ENCODE data around the gene FHAD1.

Gene FHAD1

DNA sequence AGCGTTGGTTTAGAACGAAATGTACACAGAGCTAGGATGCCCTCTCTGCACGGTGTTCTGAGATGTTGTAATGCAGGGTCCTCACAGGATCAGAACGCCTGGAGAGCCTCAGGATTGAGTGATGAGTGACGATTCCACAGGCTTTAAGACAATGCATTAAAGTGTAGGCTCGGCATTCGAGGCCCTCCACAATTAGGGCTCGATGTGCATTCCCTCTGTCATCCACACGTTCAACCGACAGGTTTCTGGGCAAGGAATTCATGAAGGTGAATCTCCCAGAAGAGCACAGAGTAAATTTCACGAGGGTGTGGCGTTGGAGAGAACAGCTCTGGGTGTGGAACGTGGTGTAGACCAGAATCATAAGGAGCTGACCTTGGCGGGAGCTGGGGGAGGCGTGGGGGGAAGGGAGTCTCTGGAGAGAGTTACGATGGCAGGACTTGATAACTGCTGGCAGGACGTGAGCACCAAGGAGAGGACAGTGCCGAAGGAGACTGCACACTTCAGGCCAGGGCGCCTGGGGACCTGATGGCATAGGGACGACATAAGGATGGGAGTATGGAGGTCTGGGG, 111.6 kb downstream of the FHAD1 start:
- Histone ChIP-seq H3K27ac (ENCODE audit: poor library complexity, severe bottlenecking) (no peak overlapping the region), H3K9me3 (ENCODE audit: severe bottlenecking) (no peaks in the 10 kb centered on the region), H3K4me3 (ENCODE audit: severe bottlenecking) (no peak overlapping the region), H3K36me3 (ENCODE audit: low read depth) (no peaks in the 10 kb centered on the region), H3K4me1 (ENCODE audit: insufficient read depth, poor library complexity, severe bottlenecking) (peaks cover 26% of the 10 kb centered on the region), H3K27me3 (ENCODE audit: insufficient read depth, poor library complexity, severe bottlenecking) (no peaks in the 10 kb centered on the region)
- TF ChIP-seq, protein P1, sequence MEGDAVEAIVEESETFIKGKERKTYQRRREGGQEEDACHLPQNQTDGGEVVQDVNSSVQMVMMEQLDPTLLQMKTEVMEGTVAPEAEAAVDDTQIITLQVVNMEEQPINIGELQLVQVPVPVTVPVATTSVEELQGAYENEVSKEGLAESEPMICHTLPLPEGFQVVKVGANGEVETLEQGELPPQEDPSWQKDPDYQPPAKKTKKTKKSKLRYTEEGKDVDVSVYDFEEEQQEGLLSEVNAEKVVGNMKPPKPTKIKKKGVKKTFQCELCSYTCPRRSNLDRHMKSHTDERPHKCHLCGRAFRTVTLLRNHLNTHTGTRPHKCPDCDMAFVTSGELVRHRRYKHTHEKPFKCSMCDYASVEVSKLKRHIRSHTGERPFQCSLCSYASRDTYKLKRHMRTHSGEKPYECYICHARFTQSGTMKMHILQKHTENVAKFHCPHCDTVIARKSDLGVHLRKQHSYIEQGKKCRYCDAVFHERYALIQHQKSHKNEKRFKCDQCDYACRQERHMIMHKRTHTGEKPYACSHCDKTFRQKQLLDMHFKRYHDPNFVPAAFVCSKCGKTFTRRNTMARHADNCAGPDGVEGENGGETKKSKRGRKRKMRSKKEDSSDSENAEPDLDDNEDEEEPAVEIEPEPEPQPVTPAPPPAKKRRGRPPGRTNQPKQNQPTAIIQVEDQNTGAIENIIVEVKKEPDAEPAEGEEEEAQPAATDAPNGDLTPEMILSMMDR (IDR thresholded peaks at IDR 0.05; ENCODE audit: poor library complexity, severe bottlenecking) = no peak
- ATAC-seq (ENCODE audit: low read depth) (no peak), DNase-seq (ENCODE audit: low spot score) (no peak)

DNA sequence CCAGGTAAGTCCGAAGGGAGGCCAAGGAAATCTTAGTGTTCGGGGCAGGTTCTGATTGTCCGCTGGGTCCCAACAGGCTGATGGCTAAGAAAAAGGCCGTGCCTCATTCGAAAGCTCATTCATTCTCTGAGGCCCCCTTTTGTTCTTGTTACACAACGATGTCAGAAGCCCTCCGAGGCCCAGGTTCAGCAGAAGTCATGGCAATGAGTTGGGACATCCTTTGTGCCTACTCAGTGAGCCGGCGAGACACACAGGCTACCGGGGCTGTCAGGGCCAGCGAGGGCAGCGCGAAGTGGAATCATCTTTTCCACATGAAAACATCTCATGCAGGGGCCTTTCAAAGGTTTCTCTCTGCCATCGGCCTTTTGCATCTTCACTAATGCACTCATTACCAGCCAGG, 113.7 kb downstream of the FHAD1 start:
- TF ChIP-seq, protein P1 (IDR thresholded peaks at IDR 0.05; ENCODE audit: poor library complexity, severe bottlenecking) = no peak

DNA sequence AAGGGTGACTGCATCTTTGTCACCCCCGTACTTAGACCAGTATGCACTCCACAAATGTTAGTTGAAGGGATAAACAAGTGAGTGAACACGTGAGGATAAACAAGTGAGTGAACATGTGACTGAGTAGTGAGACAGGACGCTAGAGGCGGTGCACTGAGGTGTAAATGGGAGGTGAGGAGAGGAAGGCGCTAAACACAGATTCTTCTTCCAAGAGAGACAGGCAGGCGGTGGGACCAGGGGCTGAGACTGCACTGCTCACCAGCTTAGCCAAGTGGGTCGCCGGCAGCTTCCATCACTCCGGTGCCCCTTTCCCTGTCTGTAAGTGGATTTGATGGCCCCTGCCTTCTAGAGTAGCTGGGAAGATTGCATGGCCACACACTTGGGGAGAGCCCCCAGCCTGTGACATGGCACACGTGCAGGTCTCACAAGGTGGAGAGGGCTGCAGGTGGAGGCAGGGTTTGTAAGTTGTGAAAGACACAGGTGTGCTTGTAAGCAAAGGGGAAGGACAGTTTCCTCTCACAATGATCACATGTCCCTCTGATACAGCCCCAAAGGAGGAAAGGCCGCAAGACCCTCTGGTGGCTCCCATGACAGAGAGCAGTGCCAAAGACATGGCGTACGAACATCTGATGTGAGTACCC, 115.2 kb downstream of the FHAD1 start:
- DNase-seq (ENCODE audit: low spot score) = no peak
- Histone ChIP-seq H3K36me3 (ENCODE audit: low read depth) (no peaks in the 10 kb centered on the region), H3K4me1 (ENCODE audit: insufficient read depth, poor library complexity, severe bottlenecking) (peaks cover 1% of the 10 kb centered on the region), H3K27me3 (ENCODE audit: insufficient read depth, poor library complexity, severe bottlenecking) (no peaks in the 10 kb centered on the region), H3K9me3 (ENCODE audit: severe bottlenecking) (no peaks in the 10 kb centered on the region), H3K4me3 (ENCODE audit: severe bottlenecking) (no peak overlapping the region), H3K27ac (ENCODE audit: poor library complexity, severe bottlenecking) (no peak overlapping the region)
- no peak for ATAC-seq (ENCODE audit: low read depth)
- TF ChIP-seq, protein P1 (IDR thresholded peaks at IDR 0.05; ENCODE audit: poor library complexity, severe bottlenecking) = no peak

More for the DNA sequence above, 113.7 kb downstream of the FHAD1 start:
- Histone ChIP-seq H3K9me3 (ENCODE audit: severe bottlenecking) (no peaks in the 10 kb centered on the region), H3K4me3 (ENCODE audit: severe bottlenecking) (no peak overlapping the region), H3K4me1 (ENCODE audit: insufficient read depth, poor library complexity, severe bottlenecking) (peaks cover 9% of the 10 kb centered on the region), H3K27ac (ENCODE audit: poor library complexity, severe bottlenecking) (no peak overlapping the region), H3K36me3 (ENCODE audit: low read depth) (no peaks in the 10 kb centered on the region), H3K27me3 (ENCODE audit: insufficient read depth, poor library complexity, severe bottlenecking) (no peaks in the 10 kb centered on the region)
- ATAC-seq (ENCODE audit: low read depth) (no peak), DNase-seq (ENCODE audit: low spot score) (no peak)

DNA sequence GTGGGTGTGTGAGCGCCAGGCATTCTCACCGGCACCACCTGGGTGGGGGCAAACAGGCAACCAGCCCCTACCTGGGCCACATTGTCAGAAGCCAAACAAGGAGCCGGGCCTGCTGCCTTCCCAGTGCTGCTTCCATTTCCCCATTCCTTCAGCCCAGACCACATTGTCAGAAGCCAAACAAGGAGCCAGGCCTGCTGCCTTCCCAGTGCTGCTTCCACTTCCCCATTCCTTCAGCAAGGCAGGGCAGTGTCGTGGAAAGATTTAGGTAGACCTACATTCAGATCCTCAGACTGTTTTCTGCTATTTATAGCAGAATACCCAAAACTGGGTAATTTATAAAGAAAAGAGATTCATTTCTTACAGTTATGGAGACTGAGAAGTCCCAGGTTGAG, 115.7 kb downstream of the FHAD1 start:
- Histone ChIP-seq H3K9me3 (ENCODE audit: severe bottlenecking) (no peaks in the 10 kb centered on the region), H3K4me3 (ENCODE audit: severe bottlenecking) (no peak overlapping the region), H3K36me3 (ENCODE audit: low read depth) (no peaks in the 10 kb centered on the region), H3K27me3 (ENCODE audit: insufficient read depth, poor library complexity, severe bottlenecking) (no peaks in the 10 kb centered on the region), H3K4me1 (ENCODE audit: insufficient read depth, poor library complexity, severe bottlenecking) (no peaks in the 10 kb centered on the region), H3K27ac (ENCODE audit: poor library complexity, severe bottlenecking) (no peak overlapping the region)
- TF ChIP-seq, protein P1 (IDR thresholded peaks at IDR 0.05; ENCODE audit: poor library complexity, severe bottlenecking) = no peak
- no peak for DNase-seq (ENCODE audit: low spot score)
- ATAC-seq (ENCODE audit: low read depth) = no peak

GRCh38 chr1:15364740-15365139, 117.7 kb downstream of the FHAD1 start:
- TF ChIP-seq, protein P1 (IDR thresholded peaks at IDR 0.05; ENCODE audit: poor library complexity, severe bottlenecking) = peak; percentile 20
- no peaks in the 10 kb centered on the region for H3K36me3 ChIP-seq (ENCODE audit: low read depth)
- no peak overlapping the region for H3K4me3 ChIP-seq (ENCODE audit: severe bottlenecking)
- no peak overlapping the region for H3K27ac ChIP-seq (ENCODE audit: poor library complexity, severe bottlenecking)
- DNase-seq (ENCODE audit: low spot score) (no peak), ATAC-seq (ENCODE audit: low read depth) (peak; percentile 50; the same call in 2 of the 3 replicates)
- H3K27me3 ChIP-seq (ENCODE audit: insufficient read depth, poor library complexity, severe bottlenecking) = no peaks in the 10 kb centered on the region
- no peaks in the 10 kb centered on the region for H3K4me1 ChIP-seq (ENCODE audit: insufficient read depth, poor library complexity, severe bottlenecking)
- no peaks in the 10 kb centered on the region for H3K9me3 ChIP-seq (ENCODE audit: severe bottlenecking)
